ENCODE results near the gene ACADVL.

DNA sequence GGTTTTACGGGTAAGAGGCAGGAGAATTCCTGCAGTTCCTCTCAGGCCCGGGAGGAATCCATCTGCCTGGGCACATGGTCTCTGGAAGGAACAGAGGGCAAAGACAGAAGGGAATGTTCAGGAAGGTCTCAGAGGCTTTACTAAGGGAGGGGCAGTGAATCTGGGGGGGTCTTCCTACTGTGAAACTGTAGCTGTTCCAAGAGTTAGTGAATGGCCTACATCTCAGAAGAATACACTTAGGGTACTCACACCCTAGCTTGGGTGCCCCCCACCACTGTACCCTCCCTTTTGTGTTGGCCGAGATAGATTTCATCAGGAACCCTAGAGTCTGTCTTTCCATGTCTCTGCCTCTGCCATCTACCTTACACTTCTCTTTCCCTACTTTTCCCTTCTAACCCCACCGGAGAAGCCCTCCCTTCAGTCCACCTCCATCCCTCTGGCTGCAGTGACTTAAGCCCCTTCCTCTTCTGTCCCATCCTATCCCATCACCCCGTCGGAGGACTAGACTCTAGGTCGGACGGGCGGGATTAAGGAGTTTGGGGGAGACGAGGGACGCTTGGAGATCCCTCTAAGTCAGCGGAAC is 418 bp upstream of the ACADVL start:
- TF ChIP-seq EZH2 (IDR thresholded peaks at IDR 0.05; ENCODE audit: insufficient read depth, poor library complexity, severe bottlenecking), result no peak
- no peak for TF ChIP-seq EZH2phosphoT487 (IDR thresholded peaks at IDR 0.05; ENCODE audit: insufficient read depth, low read depth)
